ENCODE results near the gene RSAD1.

RSAD1 gene

GRCh38 chr17:50498021-50498874, 19.6 kb downstream of the RSAD1 start:
- DNase-seq, result no peak

GRCh38 chr17:50499270-50499669, 20.6 kb downstream of the RSAD1 start:
- no peak for DNase-seq

GRCh38 chr17:50499721-50500120, 21.1 kb downstream of the RSAD1 start:
- DNase-seq, result no peak

- DNase-seq, result peak; percentile 62
Measured at GRCh38 chr17:50501054-50501453, 22.4 kb downstream of the RSAD1 start.

DNA sequence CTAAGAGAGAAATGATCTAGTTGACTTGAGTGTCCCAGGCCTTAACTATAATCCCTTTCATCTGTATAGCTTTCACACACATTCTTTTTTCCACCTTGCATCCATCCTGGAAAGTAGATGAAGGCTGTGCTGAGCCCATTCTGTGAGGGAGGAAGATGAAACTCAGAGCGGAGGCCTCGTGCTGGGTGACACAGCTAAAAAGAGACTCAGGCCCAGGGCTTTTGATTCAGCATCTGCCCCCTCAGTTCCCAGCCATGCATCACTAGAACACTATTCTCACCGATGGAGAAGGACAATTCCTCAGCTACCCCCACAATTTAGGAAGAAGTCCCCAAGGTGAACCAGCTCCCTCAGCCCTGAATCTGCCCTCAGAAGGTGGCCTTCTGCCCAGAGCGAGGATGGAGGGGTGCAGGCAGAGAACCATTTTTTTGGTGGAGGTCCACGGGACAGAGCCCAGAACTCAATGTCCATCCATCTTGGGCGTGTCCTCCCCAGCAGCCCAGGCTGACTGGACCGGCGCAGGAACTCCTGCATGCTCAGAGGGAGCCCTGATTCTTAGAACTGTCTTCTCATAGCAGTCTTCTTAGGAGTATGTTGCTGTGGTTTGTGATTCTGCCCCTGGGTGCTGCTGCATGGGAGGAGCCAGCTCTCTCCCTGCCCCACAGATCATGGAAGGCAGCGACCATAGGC, 23.8 kb downstream of the RSAD1 start:
- DNase-seq, result peak; percentile 19

DNA sequence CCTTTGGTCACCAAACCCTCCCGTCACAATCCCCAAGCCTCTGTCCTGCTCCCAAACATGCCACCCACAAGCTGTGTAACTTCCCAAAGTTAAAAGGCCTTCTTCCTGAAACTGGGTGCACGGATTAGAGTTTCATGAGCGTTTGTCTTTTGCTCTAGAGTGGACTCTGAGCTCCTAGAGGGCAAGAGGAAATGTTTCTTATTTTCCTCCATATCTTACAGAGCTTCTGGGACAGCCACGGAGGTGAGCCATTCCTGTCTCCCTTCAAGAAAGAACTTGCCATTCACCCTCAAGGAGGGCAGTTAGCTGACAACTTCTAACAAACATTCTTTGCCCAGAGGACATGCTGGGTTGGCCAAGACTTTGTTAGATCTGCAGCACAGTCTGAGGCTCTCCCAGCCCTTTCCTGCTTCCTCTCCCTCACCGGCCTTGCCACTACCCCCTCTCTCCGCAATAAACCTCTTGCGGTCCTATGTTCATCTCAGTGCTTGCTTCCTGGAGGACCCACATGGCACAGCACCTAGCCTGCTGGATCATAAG, 27.0 kb downstream of the RSAD1 start:
- peak; percentile 19 for DNase-seq

DNA sequence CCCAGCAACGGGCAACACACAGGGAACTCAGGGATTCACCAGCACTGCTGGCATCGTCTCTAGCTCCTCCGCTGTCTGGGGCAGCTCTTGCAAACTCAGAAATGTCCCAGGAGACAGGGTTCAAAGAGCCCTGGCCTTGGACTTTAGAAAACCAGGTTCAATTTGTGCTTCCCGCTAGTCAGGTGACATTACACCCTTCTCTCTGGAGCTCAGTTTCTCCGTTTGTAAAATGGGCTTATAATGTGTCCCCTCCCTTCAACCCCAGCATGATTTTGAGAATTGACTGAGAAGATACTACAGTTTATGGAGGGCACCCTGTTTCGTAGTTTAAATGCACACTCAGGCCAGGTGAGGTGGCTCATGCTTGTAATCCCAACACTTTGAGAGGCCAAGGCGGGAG, 27.6 kb downstream of the RSAD1 start:
- DNase-seq, result no peak

GRCh38 chr17:50507871-50508572, 29.4 kb downstream of the RSAD1 start, which contains the start of gene MYCBPAP:
Gene MYCBPAP, plus strand, starts transcription at chr17:50508439. Its CDS starts 236 bp downstream, at chr17:50508675.
- DNase-seq, result peak; percentile 72

GRCh38 chr17:50508573-50509460, 30.2 kb downstream of the RSAD1 start:
- DNase-seq, result no peak

GRCh38 chr17:50511058-50511457, 32.4 kb downstream of the RSAD1 start:
- peak; percentile 56 for DNase-seq

- DNase-seq, result no peak
Measured at GRCh38 chr17:50513495-50513894, 34.8 kb downstream of the RSAD1 start.

GRCh38 chr17:50514388-50514787, 35.7 kb downstream of the RSAD1 start:
- DNase-seq, result no peak

DNA sequence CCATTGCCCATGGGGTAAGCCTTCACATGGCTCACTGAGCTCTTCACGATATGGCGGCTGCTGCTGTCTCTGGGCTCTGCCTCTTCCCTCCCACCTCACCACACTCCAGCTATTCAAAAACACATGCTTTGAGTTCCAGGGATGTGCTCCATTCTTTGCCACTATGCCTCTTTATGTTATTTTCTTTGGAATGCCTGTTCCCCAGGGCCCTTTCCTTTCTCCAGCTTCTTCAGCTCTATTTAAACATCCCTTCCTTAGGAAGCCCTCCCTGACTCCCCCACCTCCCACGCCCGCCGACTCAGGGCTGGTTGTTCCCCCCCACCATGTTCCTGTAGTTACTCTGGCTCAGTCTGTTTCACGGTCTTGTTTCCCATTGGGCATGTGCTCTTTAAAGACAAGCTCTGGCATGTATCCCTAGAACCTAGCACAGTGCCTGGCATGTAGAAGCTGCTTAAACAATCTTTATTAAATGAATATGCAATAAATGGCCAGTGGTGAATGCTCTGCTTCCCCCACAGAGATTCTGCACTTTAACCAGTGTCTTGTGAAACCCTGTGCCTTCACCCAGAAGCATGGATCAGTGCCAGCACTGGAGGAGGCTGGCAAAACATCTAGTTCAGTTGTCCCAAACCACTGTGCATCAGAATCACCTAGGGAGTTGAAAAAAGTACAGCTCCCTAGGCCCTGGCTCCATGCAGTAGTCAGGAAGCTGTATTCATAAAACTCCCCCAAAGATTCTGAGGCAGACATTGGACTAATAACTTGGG, 36.5 kb downstream of the RSAD1 start:
- no peak for DNase-seq

DNA sequence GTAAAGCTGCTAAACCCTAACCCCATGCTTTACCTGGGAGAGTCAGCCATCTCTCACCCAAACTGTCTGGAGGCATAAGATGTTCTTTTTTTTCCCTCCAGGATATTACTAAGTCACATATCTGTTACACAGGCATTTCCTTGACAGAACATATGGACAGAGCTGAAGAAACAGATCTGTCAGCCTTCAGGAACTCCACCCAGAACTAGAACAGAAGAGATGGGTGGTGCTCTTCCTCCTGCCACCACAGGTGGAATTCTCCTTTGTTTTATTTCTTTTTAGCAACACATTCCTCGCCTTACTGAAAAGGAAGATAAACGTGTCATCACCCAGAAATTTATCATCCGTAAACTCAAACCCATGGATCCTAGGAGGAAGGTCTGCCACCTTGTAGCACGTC, 38.4 kb downstream of the RSAD1 start:
- no peak for DNase-seq

GRCh38 chr17:50517504-50518383, 39.1 kb downstream of the RSAD1 start:
- no peak for DNase-seq

GRCh38 chr17:50518384-50519023, 39.8 kb downstream of the RSAD1 start:
- DNase-seq, result no peak

DNA sequence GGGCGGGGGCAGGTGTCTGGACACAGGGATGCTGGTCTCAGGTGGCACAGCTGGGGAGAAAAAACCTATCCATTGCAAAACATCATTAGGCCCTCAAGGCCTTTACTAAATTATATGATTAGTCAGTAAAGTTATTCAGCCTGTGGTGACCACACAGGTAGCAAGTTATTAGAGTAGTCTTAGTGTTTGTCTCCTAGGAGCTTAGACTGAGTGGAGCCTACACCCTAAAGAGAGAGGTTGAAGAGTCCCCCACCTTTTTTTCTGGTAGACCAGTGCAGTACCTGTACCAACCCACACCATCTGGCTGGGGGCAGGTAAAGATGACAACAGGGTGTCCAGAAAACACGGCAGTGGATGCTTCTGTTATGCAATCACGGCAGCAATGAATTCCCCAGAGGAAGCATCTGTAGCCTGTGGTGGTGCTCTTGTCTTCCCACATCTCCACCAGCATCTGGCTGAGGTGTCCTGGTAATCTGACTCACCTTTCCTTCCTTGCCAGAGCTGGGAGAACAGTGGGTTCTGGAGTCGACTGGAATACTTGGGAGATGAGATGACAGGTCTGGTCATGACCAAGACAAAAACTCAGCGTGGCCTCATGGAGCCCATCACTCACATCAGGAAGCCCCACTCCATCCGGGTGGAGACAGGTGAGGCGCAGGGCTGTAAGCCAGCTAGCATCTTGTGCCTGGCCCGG, 40.6 kb downstream of the RSAD1 start:
- DNase-seq, result no peak

- no peak for DNase-seq
Measured at GRCh38 chr17:50520483-50520882, 41.8 kb downstream of the RSAD1 start.

GRCh38 chr17:50521514-50521913, 42.9 kb downstream of the RSAD1 start:
- DNase-seq, result no peak
